Activated gamma-delta T cell treated with Interleukin-2 at 50 U/mL for 16 hours (primary cell): Measurements from ENCODE around the gene SPTLC3.
"Not testable (repeated sequence)": the region's sequence is repeated elsewhere in the genome, so short reads cannot be mapped to it uniquely, and the experiment has no call there.

Experiments used
- DNase-seq: peaks from one replicate; pipeline ENCODE4 v3.0.0-alpha.2; 2020

Gene SPTLC3

GRCh38 chr20:13008761-13009681, at the start of gene SPTLC3:
Gene SPTLC3 (plus strand): TSS chr20:13008972. CDS start chr20:13009268, 296 bp downstream.
- DNase-seq: no peak

- DNase-seq: no peak
Measured at GRCh38 chr20:12961725-12962124, 47.0 kb upstream of the SPTLC3 start.

- no peak for DNase-seq
Measured at GRCh38 chr20:12962895-12963294, 45.9 kb upstream of the SPTLC3 start.

GRCh38 chr20:12963416-12963815, 45.4 kb upstream of the SPTLC3 start:
- no peak for DNase-seq

- no peak for DNase-seq
Measured at GRCh38 chr20:12965212-12965869, 43.4 kb upstream of the SPTLC3 start.

- peak; percentile 5 for DNase-seq
Measured at GRCh38 chr20:12965870-12966251, 42.9 kb upstream of the SPTLC3 start.

GRCh38 chr20:12966468-12967085, 42.2 kb upstream of the SPTLC3 start:
- DNase-seq: no peak

- no peak for DNase-seq
Measured at GRCh38 chr20:12967932-12968331, 40.8 kb upstream of the SPTLC3 start.

GRCh38 chr20:12968472-12968871, 40.3 kb upstream of the SPTLC3 start:
- no peak for DNase-seq

GRCh38 chr20:12969071-12969669, 39.6 kb upstream of the SPTLC3 start:
- no peak for DNase-seq

- no peak for DNase-seq
Measured at GRCh38 chr20:12970372-12970821, 38.4 kb upstream of the SPTLC3 start.

GRCh38 chr20:12975833-12976608, 32.8 kb upstream of the SPTLC3 start:
- DNase-seq: no peak

GRCh38 chr20:12976720-12977309, 32.0 kb upstream of the SPTLC3 start:
- DNase-seq: no peak

- no peak for DNase-seq
Measured at GRCh38 chr20:12977328-12978125, 31.2 kb upstream of the SPTLC3 start.

- DNase-seq: no peak
Measured at GRCh38 chr20:12978126-12978394, 30.7 kb upstream of the SPTLC3 start.

GRCh38 chr20:12978613-12979495, 29.9 kb upstream of the SPTLC3 start:
- DNase-seq: no peak

- not testable (repeated sequence) for DNase-seq
Measured at GRCh38 chr20:12979713-12980112, 29.1 kb upstream of the SPTLC3 start.

GRCh38 chr20:12982098-12982497, 26.7 kb upstream of the SPTLC3 start:
- DNase-seq: no peak

- DNase-seq: no peak
Measured at GRCh38 chr20:12984069-12984765, 24.6 kb upstream of the SPTLC3 start.

GRCh38 chr20:12984863-12985262, 23.9 kb upstream of the SPTLC3 start:
- no peak for DNase-seq
